Activated T-cell treated with anti-CD3 and anti-CD28 coated beads for 1 hour (primary cell): ENCODE measurements around the gene ABO.
"Not testable (repeated sequence)": the region's sequence is repeated elsewhere in the genome, so short reads cannot be mapped to it uniquely, and the experiment has no call there.

Experiments used
- DNase-seq: peaks from one replicate; pipeline ENCODE4 v3.0.0-alpha.2; 2020; ENCODE audit warnings: low read depth

ABO gene

DNA sequence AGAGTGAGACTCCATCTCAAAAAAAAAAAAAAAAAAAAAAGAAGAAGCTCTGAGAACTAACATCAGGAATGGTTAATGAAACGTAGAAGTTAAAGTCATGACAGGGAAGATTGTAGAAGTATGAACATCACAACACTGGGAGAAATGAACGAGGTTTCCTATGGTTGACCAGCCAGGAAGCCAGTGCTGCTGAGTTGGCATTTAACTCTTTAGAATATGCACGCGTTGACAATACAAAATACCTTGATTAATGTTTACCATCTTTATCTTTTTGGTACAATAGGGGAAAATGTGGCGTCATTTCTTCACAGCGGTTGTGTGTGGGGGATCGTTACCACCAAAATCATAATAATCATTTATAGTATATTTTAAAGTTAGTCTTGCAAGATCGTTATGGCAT is 32.0 kb downstream of the ABO start:
- DNase-seq, result no peak

DNA sequence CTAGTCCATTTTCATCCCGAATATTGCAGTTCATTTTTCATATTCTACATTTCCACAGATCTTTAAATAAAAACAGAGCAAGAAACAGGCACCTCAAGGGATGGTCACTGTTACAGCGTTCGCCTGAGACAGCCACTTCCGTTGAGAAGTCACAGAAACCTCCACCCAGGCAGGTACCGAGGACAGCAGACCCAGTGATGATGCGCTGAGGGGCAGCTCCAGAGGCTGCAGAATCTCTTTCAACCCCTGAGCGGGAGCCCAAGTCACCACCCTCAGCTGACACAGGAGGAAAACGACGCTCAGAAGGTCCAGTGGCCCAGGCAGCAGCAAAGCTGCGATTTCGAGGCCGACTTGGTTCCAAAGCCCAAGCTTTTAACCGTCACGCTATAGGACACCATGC is 32.8 kb downstream of the ABO start:
- no peak for DNase-seq

DNA sequence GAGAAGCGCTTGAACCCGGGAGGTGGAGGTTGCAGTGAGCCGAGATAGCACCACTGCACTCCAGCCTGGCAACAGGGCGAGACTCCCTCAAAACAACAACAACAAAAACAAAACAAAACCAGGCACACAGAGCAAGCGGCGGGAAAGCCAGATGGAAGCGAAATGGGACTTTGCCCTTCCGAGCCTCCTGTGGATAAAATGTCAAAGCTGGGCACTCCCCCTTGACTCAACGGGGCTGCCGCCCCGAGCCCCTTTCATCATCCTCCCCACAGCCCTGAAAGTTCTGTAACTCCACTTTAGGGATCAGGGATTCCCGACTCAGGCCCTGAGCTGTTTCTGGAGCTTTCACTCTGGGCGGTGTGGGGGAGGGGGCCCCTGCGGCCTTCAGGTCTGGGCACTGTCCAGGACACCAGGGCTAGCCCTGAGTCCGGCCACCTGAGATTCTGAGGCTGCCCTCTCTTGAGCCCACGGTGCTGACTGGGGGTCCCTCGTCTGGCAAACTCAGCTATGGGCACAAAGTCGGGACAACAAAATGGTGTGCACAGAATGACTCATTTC is 35.4 kb downstream of the ABO start:
- no peak for DNase-seq

DNA sequence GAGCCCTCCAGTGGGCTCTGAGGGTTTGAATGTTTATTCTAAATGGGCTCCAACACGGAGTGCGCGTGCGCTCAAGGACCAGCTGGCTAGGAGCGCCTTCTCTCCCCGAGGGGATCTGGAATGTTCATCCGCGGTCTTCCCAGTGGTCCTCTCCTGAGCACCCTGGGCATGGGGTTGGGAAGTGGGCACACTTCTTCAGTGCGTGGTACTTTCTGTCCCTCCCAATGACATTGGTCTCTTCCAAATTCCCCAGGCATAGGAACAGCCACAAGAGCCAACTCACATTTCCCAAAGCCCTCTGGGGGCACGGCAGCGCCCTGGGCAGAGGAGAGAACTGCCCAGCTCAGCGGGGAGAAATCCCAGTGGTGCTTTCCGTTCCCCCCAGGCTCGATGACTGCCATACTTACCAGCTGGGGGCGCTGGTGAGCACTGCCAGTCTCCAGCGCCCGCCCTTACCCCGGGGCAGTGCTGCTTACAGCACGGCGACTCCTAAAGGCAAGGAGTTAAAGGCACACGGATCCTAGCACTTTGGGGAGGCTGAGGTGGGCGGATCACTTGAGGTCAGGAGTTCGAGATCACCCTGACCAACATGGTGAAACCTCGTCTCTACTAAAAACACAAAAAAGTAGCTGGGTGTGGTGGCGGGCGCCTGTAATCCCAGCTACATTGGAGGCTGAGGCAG is 36.0 kb downstream of the ABO start:
- peak; percentile 65 for DNase-seq

DNA sequence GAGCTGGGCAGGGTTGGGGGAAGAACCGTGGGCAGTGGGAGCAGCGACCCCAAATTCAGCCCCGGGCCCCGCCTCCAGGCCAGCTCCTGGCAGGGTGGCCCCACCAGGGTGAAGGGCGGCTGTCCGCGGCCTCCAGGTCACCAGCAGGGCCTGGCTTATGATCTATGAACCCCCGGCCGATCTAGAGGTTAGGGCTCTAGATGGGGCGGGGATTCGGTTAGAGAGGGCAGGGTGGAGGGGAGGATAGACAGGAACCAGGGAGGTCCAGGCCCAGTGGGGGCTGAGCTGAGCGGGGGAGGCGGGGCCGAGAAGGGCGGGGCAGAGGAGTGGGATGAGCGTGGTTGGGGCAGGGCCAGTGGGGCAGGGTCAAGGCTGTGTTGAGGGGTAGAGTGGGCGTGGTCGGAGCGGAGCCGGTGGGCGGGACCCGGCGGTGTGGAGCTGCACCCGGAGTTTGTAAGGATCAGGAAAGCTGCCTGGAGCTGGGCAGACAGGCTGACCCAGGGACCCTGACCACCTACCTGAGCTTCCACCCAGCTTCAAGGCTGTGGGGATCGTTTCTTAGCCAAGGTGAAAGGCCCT is 36.6 kb downstream of the ABO start:
- DNase-seq, result peak; percentile 11

DNA sequence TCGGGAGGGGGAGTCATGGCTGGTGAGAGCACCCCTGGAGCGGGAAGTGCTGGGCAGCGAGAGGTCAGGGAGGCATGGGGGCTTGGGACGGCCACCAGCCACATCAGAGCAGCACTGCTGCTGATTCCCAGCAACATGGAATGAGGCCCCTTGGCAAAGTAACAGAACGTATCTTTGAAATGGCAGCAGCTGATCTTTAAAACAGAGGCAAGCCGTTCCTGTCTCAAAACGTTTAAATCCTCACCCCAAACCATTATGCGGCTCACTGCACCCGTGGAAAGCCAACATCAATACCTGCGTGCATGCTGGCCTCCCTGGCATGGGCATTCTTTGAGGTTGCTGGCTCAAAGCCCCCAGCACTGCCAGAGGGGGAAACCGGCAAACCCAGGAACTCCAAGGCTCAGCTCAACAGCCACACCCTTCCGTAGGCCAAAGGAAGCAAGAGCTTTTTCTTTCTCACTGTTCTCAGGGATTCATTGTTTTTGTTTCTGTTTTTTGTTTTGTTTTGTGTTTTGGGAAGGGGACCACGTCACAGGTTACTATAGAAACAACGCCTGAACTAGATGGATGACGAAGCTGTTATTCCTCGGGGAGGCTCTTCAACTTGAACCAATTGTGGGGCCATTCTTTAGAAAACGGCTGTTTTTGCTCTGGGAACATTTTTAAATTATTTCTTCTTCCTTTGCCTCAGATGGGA is 37.8 kb downstream of the ABO start:
- DNase-seq, result no peak

DNA sequence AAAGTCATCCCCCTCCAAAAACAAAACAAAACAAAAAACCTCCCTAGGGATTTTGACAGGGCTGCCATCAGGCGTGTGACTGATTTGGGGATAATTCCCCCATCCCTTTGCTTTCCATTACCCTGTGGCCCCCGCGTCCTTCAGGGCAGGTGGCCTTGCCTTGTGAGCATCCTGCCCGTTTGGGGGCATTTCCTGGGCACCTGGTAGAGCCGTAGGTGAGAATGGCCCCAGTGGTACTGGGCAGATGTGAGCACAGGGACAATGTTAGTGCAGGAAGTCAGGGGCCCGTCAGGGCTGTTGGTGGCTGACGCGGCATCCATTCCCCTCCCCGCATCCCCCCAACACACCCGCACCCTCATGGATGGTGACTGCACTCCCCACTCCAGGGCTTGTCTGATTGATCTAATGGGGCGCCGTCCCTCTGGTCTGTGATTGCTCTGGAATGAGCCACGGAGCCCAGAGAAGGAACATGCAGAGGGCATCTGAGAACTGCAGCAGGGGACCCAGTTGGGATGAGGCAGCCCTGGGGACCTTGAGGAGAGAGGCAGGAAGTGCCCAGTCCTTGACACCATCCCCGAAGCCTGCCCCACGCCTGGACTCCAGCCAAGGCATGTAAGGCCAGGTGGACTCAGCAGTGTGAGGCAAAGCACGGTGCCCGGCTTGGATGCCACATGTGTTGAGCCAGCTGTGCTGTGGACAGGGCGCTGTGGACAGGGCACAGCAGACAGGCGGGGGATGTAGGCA is 38.5 kb downstream of the ABO start:
- DNase-seq, result not testable (repeated sequence)

DNA sequence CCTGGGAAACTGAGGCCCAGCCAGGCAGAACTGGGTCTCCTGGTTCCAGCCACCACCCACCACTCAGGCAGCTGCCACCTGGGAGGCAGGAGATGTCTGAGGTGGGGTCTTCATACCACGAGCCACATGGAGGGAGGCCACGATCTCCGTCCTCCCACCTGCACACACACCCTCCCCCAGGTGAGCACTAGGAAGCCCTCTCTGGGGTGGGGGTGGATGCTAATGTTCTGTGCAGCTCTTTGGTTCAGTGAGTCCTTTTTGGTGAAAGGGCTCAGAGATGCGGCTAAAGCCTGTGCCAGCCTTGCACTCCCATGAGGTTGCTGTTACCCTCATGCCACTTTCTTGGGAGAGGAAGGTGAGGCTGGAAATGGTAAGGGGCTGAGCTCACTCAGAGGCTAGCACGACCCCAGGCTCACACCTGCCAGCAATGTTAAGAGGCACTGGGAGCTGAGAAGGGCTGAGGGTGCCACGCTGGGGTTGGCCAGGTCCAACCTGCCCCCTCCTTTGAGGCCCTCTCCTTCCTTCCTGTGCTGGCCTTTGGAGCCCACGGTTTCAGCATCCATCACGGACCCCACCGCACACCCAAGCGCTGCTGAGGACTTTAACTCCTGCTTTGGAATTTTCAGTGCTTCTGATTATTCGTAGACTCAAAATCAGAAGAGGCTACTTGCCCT is 39.3 kb downstream of the ABO start:
- DNase-seq, result no peak

DNA sequence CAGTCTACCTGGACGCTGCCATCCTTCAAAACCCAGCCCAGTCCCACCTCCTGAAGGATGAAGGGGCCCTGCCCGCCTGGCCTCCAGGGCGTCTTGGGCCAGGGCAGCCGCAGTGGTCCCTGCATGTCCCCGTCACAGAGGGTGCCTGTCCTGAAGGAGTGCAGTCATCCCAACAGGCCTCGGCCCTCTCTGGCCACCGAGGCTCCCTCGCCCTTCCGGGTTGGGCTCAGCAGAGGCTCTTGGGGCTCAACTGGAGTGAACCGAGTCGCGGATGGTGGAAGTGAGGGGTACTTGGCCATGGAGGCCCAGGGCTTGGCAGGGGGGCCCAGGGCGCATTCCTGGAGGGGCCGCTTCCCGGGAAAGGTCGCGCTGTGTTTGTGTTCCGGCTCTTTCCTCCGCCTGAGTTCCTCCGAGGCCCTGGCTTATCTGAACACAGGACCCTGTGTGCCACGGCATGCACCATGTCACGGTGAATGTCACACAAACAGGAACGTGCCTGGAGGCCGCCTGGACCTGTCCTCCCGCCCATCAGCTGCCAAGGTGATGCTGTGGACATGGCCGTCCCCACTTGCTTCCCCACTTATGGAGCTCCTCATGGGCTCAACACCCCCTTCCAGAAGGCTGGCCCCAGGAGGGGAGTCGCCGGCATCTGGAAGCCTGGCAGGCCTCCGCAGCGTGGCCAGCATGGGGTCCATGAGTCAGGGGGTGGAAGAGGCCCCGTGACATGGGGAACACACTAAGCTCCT is 40.3 kb downstream of the ABO start:
- DNase-seq, result no peak

DNA sequence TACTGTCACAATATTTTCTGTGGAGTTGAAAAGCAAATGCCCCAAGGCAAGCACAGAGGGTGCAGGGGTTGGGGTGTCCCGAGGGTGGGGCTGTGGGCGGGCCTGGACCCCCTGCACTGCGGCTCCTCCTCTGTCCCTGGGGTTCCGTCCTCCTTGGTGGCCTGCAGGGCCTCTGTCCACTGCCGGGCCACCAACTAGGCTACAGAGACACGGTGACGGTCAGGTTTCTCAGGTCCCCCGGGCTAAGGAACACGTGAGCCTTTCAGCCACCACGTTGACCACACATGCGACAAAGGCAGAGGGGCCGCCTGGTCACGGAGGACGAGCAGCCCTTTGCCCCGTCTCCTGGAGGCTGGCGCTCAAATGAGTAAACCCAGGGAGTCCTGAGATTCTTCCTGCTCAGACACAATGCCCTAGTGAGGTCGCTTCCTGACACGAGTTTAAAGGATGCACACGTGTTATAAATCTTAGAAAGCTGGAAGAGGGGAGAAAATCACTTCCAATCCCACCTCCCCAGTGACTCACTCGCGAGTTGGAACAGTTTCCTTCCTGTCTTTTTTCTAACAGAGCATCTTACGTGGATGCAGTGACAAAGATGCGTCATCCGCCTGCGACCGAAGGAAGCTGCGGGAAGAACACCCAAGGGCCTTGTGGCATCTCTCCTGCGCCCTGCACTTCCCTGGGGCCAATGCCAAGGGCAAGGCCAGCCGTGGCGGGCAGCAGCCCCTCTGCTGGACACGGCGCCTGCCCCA is 41.1 kb downstream of the ABO start:
- DNase-seq, result no peak

DNA sequence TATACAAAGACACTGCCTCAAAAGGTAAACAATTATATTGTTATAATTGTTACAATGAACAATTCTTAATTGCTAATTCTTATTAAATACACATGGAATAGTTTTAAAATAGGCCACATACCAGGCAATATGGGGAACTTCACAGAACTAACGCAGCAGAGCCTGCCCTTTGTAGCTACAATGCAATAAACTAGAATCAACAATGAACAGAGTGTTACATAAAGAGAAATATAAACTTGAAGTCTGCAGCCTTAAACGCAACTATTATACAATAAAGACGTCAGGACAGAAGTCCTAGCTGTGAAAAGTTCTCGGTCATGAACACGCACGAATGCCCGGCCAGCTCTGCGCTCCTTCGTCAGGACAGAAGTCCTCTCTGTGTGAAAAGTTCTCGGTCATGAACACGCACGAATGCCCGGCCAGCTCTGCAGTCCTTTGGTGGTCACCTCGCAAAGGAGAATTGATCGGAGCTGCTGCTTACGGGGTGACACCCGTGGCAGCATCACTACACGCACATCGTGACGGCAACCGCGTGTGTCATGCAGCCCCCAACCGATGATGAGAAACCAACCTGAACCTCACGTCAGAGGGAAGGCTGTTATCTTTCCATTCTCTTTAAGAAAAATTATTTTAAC is 43.0 kb downstream of the ABO start:
- DNase-seq, result not testable (repeated sequence)

DNA sequence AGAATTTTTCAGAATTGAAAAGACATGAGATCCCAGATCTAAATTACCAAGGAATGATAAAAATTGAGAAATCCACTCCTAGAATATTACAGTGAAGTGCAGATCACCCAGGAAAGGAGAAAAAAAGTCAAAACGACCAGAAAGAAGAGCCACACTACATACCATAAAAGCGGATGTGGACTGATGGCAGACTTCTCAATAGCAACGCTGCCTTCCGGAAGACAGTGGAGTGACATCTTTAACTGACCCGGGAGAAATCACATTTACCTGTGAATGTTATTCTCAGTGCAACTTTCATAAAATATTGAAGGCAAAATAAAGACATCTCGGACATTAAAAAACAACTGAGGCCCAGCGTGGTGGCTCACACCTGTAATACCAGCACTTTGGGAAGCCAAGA is 44.5 kb downstream of the ABO start:
- not testable (repeated sequence) for DNase-seq

DNA sequence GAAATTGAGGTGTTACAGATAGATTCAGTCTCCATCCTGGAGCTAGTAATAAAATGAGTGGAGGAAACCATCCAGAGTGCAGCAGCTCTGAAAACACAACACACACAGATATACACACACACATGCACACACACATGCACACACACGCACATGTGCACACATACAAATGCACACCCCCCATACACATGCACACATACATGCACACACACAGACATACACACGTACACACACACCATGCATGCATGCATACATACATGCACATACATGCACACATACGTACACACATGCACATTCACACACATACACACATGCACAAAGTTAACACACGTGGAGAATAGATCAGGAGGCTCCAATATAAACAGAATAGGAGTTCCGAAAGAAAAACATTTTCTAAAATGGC is 44.9 kb downstream of the ABO start:
- no peak for DNase-seq

DNA sequence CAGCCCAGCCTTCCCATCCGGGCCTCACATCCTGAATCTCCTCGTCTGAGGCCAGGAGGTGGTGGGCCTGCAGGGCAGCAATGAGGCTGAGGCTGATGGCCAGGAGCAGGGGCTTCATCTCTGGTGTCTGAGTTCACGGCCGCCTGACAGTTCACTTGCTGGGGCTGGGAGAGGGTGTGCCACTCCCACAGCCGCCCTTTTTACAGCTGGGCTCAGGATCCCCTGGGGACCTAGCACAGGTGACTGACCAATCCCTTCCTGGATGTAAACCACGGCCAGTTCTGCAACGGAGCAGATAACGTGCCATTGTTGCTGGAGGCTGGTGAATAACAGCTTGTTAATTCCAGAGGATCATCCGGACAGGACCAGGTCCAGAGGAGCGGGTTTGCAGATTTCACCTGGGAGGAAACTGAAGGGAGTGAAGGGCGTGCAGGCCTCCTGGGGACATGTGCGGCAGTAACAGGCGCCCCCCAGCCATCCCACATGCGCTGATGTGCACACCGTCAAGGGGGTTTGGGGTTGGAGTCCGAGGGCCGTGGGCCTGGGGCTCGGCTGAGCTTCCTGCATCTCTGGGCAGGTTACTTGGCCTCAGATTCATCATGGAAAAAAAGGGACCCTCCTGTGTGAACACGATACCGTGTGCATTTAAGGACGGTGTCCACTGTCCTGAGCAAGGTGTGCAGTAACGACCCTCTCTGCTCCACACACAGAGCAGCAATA is 46.4 kb downstream of the ABO start:
- not testable (repeated sequence) for DNase-seq

DNA sequence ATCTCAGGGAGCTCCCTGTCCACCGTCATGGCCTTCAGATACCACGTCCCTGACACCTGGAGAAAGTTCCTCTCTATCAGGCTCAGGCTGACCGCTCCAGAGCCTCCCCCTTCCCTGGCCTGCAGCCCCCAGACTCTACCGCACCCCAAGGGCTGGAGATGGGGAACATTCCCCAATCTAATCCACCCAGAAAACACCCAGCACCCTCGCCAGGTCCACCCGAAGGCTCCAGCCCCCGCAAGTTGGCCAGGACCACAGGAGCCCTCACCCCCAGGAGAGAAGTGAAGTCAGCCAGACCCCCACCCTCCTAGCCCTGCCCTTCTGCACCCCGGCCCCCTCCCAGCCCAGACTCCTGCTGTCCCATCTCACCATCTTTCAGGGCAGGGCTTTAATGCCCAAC is 47.0 kb downstream of the ABO start:
- not testable (repeated sequence) for DNase-seq

DNA sequence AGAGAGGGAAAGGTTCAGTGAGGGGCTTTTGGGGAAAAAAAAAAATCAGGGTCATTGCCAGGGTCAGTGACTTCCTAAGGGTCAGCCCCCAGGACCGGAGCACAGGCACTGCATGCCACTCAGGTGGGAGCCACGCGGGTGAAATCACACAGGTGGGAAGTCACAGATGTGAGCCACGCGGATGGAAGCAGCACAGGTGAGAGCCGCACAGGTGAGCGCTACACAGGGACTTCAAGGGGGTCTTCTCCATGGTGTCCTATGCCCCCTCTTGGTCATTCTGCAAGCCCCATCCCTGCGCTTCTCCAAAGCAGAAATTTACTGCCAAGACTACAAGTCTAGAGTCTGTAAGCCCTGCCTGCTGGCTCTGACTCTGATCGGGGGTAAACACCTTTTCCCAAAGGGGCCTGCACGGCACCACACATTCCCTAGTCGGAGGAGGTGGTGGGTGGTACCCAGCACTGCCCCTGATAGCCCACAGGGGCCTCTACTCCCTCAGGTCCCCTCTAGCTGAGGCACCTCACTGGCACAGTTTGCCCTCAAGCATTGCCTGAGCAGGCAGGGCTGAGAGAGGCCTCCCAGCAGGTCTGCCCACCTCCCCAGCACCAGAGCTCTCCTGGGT is 47.6 kb downstream of the ABO start:
- DNase-seq, result no peak

DNA sequence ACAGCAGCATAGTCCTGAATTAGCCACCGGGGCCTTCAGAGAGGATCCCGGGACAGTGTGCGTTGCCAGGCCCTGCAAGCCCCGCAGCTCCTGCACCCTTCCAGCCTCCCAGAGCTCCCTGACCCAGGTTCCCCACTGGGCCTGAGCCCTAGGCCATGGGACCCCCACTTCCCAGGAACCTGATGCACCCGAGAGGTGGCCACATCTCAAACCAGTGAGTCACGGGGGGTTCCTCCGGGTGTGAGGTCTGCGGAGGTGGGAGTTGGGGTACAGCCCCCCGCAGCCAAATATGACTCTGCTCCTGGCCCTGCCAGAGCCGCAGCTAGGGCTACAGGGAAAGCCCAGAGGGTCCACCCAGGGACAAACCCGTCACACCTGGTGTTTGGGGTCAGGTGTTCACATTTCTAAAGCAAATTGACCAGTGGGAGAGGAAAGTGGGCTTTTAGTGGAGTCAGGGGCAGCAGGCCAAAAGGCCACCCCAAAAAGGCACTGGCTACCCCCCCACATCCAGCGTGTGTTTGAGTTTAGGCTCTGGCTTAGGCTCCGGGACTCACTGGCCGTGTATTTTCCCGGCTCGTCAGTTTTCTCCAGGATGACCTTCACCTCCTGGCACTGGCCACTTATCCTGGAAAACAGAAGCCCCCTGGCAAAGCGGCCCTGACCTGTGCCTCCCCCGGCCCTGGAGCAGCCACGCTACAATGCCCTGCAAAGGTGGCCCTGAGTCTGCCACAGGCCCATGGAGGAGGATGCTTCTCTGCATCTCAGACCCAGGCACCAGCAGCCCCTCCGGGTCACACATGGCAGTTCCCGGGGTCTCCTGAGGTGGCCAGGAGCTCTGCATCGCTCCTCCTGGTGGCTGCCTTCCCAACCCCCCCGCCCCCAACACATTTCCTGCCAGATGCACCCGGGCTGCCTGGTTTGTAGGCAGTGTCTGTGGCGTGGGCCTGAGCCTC is 48.5 kb downstream of the ABO start:
- no peak for DNase-seq
